ENCODE measurements around the gene SLC24A3. TPM values are rescaled to one million over a fixed set of nuclear protein-coding genes. Genes with fewer than 3 reads are reported as not detected.

The SLC24A3 gene
- total RNA-seq, 1 donor from 2014 or later: 0.79 TPM

- H3K79me2 ChIP-seq (ENCODE audit: insufficient read depth, low read length): no peaks in the 10 kb centered on the region
- Mint-ChIP-seq H3K4me1 (ENCODE audit: low read depth, unreplicated experiment) (peaks cover 15% of the 10 kb centered on the region), H3K4me3 (ENCODE audit: unreplicated experiment) (no peak overlapping the region), H3K36me3 (ENCODE audit: low read depth, unreplicated experiment) (no peaks in the 10 kb centered on the region), H3K27ac (ENCODE audit: unreplicated experiment) (no peak overlapping the region), H3K27me3 (ENCODE audit: low read depth, unreplicated experiment) (peaks cover 17% of the 10 kb centered on the region), H3K9me3 (ENCODE audit: unreplicated experiment) (no peaks in the 10 kb centered on the region)
- H3K4me2 ChIP-seq (ENCODE audit: low read length): no peak overlapping the region
- DNase-seq (ENCODE audit: low read depth): no peak
- no peaks in the 10 kb centered on the region for H3K27me3 ChIP-seq (ENCODE audit: insufficient read depth, low read length)
- no peaks in the 10 kb centered on the region for H3K9me3 ChIP-seq (ENCODE audit: insufficient read depth, low read depth, low read length)
- H3K4me1 ChIP-seq (ENCODE audit: insufficient read depth, low read length): peaks cover 4% of the 10 kb centered on the region
- H3K36me3 ChIP-seq (ENCODE audit: insufficient read depth, low read length): no peaks in the 10 kb centered on the region
- H3K27ac ChIP-seq (ENCODE audit: low read depth, low read length): no peak overlapping the region
- no peak overlapping the region for H2AFZ ChIP-seq (ENCODE audit: low read depth, low read length)
- TF ChIP-seq CTCF (IDR thresholded peaks at IDR 0.05; ENCODE audit: insufficient read depth, low read depth, low read length) (no peak), EZH2 (IDR thresholded peaks at IDR 0.05; ENCODE audit: insufficient read depth, low read length) (no peak)
- no peaks in the 10 kb centered on the region for H4K20me1 ChIP-seq (ENCODE audit: insufficient read depth, low read length)
- H3K9ac ChIP-seq (ENCODE audit: low read length): no peak overlapping the region
- FAIRE-seq: no peak
- H3K4me3 ChIP-seq (ENCODE audit: insufficient read depth, low read depth, low read length): no peak overlapping the region
These were observed 218.3 kb downstream of the SLC24A3 start for GRCh38 chr20:19430641-19431315.

GRCh38 chr20:19431316-19431700 is 218.9 kb downstream of the SLC24A3 start:
- no peak for TF ChIP-seq EZH2 (IDR thresholded peaks at IDR 0.05; ENCODE audit: insufficient read depth, low read length)
- TF ChIP-seq CTCF (IDR thresholded peaks at IDR 0.05; ENCODE audit: insufficient read depth, low read depth, low read length): no peak
- no peak overlapping the region for H3K27ac ChIP-seq (ENCODE audit: low read depth, low read length)
- DNase-seq (ENCODE audit: low read depth): no peak
- Mint-ChIP-seq H3K36me3 (ENCODE audit: low read depth, unreplicated experiment) (no peaks in the 10 kb centered on the region), H3K27ac (ENCODE audit: unreplicated experiment) (no peak overlapping the region), H3K27me3 (ENCODE audit: low read depth, unreplicated experiment) (peaks cover 17% of the 10 kb centered on the region), H3K4me3 (ENCODE audit: unreplicated experiment) (no peak overlapping the region), H3K9me3 (ENCODE audit: unreplicated experiment) (no peaks in the 10 kb centered on the region), H3K4me1 (ENCODE audit: low read depth, unreplicated experiment) (peaks cover 15% of the 10 kb centered on the region)
- peaks cover 4% of the 10 kb centered on the region for H3K4me1 ChIP-seq (ENCODE audit: insufficient read depth, low read length)
- H3K36me3 ChIP-seq (ENCODE audit: insufficient read depth, low read length): no peaks in the 10 kb centered on the region
- no peak overlapping the region for H2AFZ ChIP-seq (ENCODE audit: low read depth, low read length)
- no peak overlapping the region for H3K9ac ChIP-seq (ENCODE audit: low read length)
- H3K9me3 ChIP-seq (ENCODE audit: insufficient read depth, low read depth, low read length): no peaks in the 10 kb centered on the region
- no peaks in the 10 kb centered on the region for H3K27me3 ChIP-seq (ENCODE audit: insufficient read depth, low read length)
- no peak overlapping the region for H3K4me2 ChIP-seq (ENCODE audit: low read length)
- no peaks in the 10 kb centered on the region for H4K20me1 ChIP-seq (ENCODE audit: insufficient read depth, low read length)
- no peak overlapping the region for H3K4me3 ChIP-seq (ENCODE audit: insufficient read depth, low read depth, low read length)
- FAIRE-seq: no peak
- no peaks in the 10 kb centered on the region for H3K79me2 ChIP-seq (ENCODE audit: insufficient read depth, low read length)

DNA sequence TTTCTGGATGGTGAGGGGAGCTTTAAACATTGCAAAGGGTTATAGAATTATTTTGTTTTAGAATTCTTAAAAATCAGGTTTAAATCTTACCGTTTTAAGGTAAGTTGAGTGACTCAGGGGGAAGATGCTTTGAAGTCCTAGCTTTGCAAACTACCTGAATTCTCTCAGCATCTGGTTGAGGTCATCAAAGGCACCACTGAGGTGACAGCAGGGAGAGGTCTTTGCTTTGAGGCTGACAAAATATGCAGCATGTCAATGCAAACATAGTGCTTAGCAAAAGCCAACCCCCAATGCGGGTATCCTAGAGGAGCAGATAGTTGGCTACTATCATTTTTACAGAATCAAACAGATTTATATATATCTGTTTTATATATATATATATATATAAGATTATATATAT is 219.5 kb downstream of the SLC24A3 start:
- Histone ChIP-seq H3K27me3 (ENCODE audit: insufficient read depth, low read length) (no peaks in the 10 kb centered on the region), H2AFZ (ENCODE audit: low read depth, low read length) (no peak overlapping the region), H3K79me2 (ENCODE audit: insufficient read depth, low read length) (no peaks in the 10 kb centered on the region), H3K4me3 (ENCODE audit: insufficient read depth, low read depth, low read length) (no peak overlapping the region), H3K27ac (ENCODE audit: low read depth, low read length) (no peak overlapping the region), H3K9ac (ENCODE audit: low read length) (no peak overlapping the region), H3K4me1 (ENCODE audit: insufficient read depth, low read length) (peaks cover 4% of the 10 kb centered on the region), H3K4me2 (ENCODE audit: low read length) (no peak overlapping the region), H4K20me1 (ENCODE audit: insufficient read depth, low read length) (no peaks in the 10 kb centered on the region), H3K36me3 (ENCODE audit: insufficient read depth, low read length) (no peaks in the 10 kb centered on the region), H3K9me3 (ENCODE audit: insufficient read depth, low read depth, low read length) (no peaks in the 10 kb centered on the region)
- DNase-seq (ENCODE audit: low read depth) (no peak), FAIRE-seq (no peak)
- H3K27me3 Mint-ChIP-seq (ENCODE audit: low read depth, unreplicated experiment): peaks cover 19% of the 10 kb centered on the region
- no peak for TF ChIP-seq CTCF (IDR thresholded peaks at IDR 0.05; ENCODE audit: insufficient read depth, low read depth, low read length)
- TF ChIP-seq EZH2 (IDR thresholded peaks at IDR 0.05; ENCODE audit: insufficient read depth, low read length): no peak
- no peak overlapping the region for H3K4me3 Mint-ChIP-seq (ENCODE audit: unreplicated experiment)
- H3K36me3 Mint-ChIP-seq (ENCODE audit: low read depth, unreplicated experiment): no peaks in the 10 kb centered on the region
- H3K9me3 Mint-ChIP-seq (ENCODE audit: unreplicated experiment): no peaks in the 10 kb centered on the region
- peaks cover 15% of the 10 kb centered on the region for H3K4me1 Mint-ChIP-seq (ENCODE audit: low read depth, unreplicated experiment)
- no peak overlapping the region for H3K27ac Mint-ChIP-seq (ENCODE audit: unreplicated experiment)

Measured in astrocyte (in vitro differentiated cells and primary cell).